NCI-H2081 (cell line): ENCODE data around the gene NOS1.

Experiments
- DNase-seq, 2 experiments: peaks; one replicate each; lab custom pipeline; 2025; lab: John Stamatoyannopoulos, UW

NOS1 gene

GRCh38 chr12:117172168-117172567 lies 189.3 kb downstream of the NOS1 start:
- no peak for DNase-seq

- no peak for DNase-seq
These were observed 189.8 kb downstream of the NOS1 start for GRCh38 chr12:117171499-117172162.

GRCh38 chr12:117169548-117169947 lies 191.9 kb downstream of the NOS1 start:
- no peak for DNase-seq

GRCh38 chr12:117168976-117169375 lies 192.4 kb downstream of the NOS1 start:
- DNase-seq = no peak

DNA sequence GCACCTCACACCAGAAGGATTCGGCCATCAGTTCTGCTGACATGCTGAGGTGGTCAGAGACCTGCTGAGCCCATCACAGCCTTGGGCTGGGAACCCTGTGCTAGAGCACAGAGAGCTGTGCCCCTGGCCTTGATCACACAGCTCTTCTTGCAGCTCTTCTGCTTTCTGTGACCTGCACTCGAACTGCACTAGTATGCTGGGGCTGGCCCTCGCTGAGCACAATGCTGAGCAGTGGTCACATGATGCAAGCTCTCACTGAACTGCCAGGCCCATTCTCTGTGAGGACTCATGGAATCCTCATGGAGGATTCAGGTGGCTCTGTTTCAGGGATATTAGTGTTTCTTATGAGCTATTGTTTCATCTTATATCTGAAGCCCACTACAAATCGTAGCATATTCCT lies 193.7 kb downstream of the NOS1 start:
- DNase-seq = no peak

GRCh38 chr12:117166107-117166506 lies 195.3 kb downstream of the NOS1 start:
- DNase-seq = peak in 1 of 2 experiments; percentile 6

DNA sequence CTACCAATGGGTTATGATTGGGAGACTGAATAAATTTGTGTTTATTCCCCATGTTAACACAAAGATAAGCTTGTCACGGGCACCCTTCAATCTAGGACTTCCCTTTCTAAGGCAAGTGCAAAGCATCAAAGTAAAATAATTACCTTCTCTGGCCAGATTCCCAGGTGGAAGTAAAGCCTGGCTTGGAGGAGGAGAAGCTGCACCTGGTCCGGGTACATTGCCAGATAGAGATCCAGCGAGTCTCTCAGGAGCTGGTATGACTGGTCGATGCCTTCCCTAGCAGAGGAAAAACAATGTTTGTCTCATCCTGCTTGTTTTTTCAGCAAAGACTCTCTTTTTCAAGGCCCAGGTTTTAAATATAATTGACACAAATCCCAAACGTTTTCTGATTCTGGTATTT lies 196.1 kb downstream of the NOS1 start:
- peak; percentile 44 to 85 for DNase-seq

GRCh38 chr12:117162633-117163032 lies 198.8 kb downstream of the NOS1 start:
- no peak for DNase-seq

DNA sequence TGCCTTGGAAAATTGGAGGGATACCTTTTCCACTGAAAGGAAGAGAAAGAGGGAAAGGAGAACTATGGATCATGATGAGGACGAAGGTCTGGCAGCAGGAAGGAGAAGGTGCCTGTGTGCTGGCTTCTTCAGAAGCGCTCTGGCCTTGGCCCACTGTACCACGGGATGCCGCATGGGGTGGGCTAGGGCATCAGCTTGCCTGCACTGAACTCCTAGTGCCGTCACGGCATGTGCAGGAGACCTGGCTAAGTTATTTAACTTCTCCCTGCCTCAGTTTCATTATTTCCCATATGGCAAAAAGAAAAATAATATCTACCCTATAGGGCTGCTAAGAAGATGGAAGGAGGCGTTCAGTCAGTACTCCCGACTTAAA lies 199.3 kb downstream of the NOS1 start:
- no peak for DNase-seq

GRCh38 chr12:117161460-117162166 lies 199.8 kb downstream of the NOS1 start:
- DNase-seq = no peak

- DNase-seq = no peak
These were observed 201.8 kb downstream of the NOS1 start for GRCh38 chr12:117159674-117160073.

GRCh38 chr12:117158911-117159553 lies 202.4 kb downstream of the NOS1 start:
- no peak for DNase-seq
